GM19438 (cell line): Measurements from ENCODE around the gene RGS14.
"Not testable (repeated sequence)": the region's sequence is repeated elsewhere in the genome, so short reads cannot be mapped to it uniquely, and the experiment has no call there.

Experiments
- ATAC-seq: cut with Tn5 transposase; IDR thresholded peaks from one replicate; pipeline ENCODE4 v1.9.1; 2021; ENCODE audit warnings: low read depth; ENCODE audit not compliant: unreplicated experiment

The RGS14 gene

DNA sequence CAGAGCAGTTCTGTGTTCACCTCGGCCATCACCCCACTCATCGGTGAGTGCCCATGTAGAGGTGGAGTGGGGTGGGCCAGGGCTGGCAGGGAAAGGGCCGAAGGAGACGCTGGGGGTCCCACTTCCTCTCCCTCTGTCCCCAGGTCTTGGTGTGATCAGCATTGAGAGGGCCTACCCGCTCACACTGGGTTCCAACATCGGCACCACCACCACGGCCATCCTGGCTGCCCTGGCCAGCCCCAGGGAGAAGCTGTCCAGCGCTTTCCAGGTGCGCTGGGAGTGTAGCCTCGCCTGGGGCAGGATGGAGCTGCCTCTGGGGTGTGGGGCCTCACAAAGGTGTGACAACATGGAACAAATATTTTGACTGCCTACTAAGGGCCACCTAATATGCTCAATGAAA lies 39.1 kb downstream of the RGS14 start:
- ATAC-seq = no peak

DNA sequence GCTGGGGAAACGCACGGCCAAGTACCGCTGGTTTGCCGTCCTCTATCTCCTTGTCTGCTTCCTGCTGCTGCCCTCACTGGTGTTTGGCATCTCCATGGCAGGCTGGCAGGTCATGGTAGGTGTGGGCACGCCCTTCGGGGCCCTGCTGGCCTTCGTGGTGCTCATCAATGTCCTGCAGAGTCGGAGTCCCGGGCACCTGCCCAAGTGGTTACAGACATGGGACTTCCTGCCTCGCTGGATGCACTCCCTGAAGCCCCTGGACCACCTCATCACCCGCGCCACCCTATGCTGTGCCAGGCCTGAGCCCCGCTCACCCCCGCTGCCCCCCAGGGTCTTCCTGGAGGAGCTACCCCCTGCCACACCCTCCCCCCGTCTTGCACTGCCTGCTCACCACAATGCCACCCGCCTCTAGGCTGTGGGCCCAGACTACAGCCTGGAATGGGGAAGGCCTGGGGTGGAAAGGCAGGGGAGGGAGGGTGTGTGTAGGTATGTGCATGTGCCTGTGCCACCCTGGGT lies 40.2 kb downstream of the RGS14 start:
- ATAC-seq = no peak

DNA sequence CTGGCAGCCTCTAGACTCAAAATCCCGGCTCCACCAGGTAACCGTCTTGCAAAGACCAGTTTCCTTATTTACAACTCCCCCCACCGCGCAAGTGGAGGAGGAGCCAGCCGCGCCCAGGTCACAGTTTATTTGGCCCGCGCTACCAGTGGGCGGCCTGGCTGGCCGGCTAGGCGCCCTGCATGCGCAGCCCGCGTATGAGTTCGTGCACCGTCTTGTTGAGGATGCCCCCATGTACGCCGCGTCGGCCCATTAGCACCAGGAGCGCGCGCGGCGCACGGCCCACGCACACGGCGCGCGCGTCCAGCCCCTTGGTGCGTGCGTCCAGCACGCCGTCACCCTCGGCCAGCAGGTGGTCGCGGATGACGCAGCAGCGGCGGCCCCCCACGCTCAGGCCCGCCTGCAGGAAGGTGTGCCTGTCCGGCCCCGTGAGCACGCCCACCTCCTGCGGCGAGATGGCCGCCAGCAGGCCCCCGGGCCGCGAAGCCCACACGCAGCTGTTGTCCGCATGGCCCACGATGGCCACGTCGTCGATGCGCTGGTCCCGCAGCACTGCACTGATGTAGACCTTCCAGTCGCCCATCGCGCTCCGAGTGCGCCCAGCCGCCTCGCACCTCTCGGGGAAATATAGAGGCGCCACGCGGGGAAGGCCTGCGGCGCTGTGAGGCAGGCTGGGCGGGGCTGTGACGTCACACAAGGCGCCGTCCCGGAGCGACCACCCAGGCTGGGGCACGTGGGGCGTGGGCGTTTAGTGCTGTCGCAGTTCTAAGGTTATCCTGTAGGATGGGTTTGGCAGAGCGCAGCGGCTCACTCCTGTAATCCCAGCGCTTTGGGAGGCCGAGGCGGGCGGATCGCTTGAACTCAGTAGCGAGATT lies 42.5 kb downstream of the RGS14 start, which contains the start of gene PFN3:
PFN3 (minus strand) TSS at position 665 of the 872 bp plus-strand sequence; CDS start at position 580, 85 bp downstream.
- ATAC-seq = no peak

DNA sequence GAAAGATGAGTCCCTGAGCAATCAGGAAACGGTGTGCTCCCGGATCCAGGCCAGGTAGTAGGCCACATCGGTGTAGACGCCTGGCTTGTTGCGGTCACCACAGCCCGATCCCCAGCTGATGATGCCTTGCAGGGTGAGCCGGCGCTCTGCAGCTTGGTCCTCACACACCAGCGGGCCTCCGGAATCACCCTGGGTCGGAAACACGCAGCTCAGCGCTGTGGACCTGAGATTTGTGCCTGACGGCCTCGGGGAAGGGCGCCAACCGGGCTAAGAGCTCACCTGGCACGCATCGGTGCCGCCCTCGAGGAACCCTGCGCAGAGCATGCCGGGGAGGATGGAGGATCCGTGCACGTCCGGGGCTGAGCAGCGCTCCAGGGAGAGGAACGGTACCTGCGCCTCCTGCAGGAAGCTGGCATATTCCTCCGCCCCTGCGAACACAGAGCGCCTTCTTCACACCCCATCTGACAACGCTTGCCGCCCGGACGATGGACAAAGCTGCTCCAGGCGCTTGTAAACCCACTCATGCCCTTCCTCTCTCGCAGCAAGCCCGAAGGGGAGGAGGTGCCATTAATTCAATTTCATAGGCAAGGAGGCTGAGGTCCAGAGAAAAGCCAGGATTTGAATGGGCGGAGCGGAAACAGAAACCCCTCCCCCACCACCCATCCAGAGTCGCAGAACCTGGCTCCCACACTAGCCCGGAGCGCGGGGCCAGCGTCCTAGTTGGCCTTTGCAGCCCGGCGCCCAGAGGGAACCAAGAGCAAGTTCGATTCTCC lies 44.7 kb downstream of the RGS14 start:
- ATAC-seq = no peak

DNA sequence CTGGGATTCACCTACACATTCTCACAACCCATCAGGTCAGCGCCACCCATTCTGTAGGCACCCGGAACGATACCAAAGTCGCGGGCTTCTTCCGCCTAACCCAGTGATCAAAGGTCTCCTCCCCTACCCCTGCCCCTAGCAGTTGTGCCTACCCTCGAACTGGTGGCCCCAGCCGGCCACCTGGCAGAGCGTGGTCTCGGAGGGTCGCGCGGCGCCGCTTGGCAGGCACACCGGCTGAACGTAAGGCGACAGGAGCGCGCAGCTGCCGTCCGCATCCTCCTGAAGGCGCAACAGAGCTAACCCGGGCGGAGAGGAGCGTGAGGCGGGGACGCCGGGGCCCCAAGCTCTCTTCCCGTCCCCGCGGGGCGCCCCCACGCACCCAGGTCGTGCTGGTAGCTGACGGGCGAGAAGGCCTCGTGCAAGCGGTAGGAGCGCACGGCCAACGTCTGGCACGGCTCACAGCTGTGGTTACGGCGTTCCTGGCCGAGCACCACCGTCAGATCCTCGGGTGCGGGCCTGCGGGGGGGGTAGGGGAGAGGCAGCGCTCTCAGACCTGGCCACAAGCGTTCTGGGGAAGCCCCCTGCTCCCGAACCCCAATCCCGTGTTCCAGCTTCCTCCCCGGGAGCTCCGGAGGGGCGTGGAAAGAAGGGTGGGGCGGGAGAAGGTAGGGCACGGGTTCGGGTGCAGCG lies 45.5 kb downstream of the RGS14 start:
- peak; percentile 21 for ATAC-seq

DNA sequence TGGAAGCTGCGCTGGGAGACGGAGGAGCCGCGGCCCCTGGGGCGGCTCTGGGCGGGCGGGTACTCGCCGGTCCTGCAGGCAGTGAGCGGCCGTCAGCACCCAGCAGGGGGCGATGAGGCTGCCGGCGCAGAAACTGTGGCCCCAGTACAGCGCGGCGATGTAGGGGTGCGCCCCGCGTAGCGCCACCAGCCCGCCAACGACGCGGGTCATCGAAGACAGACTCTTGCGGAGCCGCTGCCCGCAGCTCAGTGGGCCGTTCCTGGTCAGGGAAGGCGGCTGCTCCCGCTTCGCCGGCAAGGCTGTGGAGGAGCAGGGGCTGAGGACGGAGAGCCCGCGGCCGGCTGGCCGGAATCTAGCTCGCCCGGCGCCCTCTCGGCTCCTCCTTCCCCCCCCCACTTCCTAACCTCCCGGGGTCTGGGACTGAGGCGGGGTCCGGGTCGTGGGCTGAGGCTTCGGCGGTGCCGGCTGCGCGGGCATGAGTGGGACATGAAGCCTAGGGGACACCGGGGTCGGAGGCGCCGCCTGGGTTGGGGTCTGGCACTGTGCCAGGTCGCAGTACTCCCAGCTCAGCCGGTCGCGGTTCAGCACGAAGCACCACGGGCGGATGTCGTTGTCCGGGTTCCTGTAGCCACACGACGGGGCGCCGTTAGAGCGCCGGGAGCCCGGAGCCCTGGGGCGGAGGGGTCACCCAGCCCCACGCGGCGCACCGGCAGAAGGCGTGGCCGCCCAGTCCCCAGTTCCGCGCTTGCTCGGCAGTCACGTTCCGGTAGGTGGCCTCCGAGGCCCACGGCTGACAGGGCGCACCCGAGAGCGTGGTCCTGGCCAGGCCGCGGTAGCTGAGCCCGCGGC lies 46.3 kb downstream of the RGS14 start:
- ATAC-seq = peak; percentile 78

DNA sequence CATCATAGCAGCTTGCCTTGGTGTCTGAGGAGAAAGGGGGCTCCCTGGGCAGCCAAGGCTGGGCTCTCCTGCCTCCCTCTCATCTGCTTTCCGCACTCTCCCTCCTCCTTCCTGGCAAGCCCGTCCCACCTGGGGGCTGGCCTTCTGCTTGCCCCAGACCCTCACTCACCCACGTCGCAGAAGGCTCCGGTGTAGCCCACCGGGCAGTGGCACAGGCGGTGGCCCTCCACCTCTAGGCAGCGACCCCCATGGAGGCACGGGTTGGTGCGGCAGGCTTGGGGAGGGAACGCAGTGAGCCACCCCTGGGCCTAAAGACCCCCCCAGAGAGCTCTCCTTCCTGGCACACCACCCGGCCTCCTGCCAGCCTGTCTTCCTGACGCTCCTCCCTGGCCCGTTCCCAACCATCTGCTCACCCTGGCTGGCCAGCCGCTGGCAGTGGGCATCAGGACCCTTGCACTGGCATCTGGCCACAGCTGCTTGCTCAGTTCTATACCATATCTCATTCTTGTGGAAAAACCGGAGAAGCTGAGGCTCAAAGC lies 47.0 kb downstream of the RGS14 start:
- ATAC-seq = no peak

DNA sequence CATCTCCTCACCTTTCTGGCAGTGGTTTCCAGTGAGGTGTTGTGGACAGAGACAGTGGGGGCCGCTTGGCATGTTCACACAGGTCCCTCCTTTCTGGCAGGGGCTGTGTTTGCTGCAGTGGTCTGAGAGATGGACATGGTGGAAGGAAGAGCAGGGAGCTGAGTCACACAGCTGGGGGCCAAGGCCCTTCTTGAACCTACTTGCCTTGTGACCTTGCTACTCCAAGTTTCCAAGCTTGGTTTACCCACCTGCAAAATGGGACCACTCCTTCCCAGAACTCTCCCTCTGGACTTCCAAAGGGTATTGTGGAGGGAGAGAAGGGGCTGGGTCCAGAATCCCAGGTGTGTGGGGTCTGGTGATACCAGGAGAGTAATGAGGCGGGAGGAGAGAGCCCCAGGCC lies 47.6 kb downstream of the RGS14 start:
- ATAC-seq = no peak

DNA sequence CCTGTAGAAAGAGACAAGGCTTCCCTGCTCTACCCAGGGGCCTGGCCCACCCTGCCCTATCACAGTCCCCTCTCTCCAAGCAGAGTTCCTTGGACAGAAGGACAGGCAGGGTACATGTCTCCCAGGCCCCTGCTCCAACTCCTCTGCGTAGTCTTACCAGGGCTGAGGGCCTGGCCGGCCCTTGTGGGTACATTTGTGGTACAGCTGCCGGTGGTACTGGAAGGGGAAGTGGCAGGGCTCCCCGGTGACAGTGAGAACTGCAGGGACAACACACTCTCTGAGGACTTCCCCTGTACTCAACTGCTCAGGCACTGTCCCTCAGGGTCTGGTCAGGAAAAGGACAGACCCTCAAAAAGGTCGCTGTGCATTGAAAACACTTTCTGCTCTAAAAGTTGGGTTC lies 48.1 kb downstream of the RGS14 start:
- no peak for ATAC-seq

DNA sequence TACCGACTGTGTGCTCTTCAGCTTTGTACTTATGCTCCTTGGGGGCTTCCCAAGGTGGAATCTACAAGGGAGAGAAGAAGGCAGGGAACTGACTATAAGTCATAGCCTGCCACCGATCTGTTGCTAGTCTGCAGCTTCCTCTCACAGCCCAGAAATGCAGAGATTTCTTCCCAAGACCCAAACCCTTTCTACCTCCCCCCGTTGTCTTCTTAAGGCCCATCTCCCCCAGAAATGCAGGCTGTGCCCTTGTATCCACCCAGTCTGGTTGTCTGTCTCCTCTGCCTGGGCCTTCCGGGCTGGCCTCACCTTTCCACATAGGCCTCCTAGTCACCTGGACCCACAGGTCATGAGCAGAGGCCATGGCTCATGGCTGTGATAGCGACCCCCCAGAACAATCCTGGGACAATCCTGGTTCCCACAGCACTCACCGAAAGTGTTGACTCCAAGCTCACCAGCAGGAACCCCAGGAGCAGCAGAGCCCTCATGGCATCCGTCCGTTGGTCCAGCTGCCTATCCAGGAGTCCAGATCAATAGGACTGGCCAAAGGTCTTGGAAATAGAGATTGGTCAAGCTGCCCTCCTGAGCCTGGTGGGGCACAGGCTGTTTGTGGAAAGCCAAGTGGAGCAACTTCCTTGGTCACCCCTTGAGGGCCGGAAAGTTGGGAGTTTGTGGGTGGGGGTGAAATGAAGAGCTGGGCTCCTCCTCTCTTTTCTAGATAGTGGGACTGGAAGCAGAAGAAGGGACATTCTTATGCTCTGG lies 51.5 kb downstream of the RGS14 start, which contains the start of gene F12:
F12 (minus strand) TSS at position 522 of the 759 bp plus-strand sequence; CDS start at position 485, 37 bp downstream.
- no peak for ATAC-seq

DNA sequence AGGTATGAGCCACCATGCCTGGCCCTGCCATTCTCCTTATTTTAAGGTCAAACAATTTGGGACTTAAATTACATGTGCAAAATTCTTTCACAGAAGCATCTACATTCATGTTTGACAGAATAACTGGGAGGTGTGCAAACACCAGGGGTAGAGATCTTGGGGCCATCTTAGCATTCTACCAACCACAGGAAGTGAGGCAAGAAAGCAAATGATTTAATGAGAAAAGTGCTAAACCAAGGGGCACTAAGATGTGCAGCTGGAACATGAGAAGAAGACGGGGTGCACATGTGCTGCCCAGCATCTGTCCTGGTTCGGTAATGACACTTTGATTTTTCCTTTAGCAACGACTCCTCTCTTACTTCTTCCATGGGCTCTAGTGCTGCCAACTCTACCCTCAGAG lies 52.9 kb downstream of the RGS14 start:
- no peak for ATAC-seq

DNA sequence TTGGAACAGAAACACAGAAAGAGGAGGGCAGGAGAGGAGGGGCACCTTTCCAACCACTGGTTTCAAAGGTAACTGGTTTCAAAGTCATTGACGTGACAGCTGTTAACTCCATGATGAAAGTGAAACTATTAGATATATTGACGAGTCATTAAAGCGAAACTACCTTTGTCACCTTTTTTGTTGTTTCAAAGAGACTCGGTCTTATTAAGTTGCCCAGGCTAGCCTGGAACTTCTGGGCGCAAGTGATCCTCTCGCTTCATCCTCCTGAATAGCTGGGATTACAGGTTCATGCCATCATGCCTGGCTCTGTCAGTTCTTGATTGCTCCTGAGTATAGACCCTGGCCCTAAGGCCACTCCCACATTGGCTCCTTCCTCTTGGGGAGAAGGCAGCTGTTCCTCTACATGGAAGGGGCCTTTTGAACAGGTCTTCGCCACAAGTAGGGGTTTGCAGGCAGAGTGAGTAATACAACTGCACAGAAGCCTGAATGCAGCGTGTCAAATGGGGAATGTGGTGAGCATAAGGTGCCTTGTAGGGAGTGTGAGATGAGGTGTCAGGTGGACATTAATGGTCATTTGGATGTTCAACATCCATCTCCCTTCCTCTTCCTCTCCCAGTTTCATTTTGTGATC lies 55.0 kb downstream of the RGS14 start:
- peak; percentile 73 for ATAC-seq

DNA sequence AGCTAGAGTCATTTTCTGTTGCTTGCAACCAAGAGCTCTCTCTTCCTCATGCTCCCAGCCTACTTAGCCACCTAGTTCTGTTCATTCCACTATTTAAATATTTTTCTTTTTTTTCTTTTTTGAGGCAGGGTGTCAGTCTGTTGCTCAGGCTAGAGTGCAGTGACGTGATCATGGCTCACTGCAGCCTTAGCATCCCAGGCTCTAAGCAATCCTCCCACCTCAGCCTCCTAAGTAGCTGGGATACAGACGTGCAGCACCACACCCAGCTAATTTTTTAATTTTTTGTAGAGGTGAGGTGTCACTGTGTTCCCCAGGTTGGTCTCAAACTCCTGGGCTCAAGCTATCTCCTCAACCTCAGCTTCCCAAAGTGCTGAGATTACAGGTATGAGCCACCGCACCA lies 56.8 kb downstream of the RGS14 start:
- ATAC-seq = no peak

DNA sequence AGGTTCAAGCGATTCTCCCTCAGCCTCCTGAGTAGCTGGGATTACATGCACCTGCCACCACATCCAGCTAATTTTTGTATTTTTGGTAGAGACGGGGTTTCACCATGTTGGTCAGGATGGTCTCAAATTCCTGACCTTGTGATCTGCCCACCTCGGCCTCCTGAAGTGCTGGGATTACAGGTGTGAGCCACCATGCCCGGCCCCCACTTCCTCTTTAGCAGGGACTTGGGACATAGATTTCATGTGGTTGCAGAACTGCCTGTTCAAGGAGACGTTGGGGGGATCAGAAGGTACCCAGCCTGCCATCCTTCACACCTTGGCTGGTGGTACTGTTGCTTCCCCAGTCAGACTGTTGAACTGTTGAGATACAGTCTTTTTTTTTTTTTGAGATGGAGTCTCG lies 59.4 kb downstream of the RGS14 start:
- ATAC-seq = not testable (repeated sequence)

DNA sequence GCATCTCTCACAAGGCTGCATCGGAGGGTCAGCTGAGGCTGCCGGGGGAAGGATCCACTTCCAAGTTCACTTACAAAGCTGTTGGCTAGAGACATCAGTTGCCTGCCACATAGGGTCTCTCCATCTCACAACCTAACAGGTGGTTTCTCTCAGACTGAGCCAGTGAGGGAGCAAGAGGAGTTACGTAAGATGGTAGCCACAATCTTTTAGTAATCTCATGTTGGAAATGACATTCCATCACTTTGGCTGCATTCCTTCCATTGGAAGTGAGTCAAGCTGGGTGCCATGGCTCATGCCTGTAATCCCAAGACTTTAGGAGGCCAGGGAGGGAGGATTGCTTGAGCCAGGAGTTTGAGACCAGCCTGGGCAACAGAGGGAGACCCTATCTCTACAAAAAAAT lies 61.3 kb downstream of the RGS14 start:
- ATAC-seq = no peak

DNA sequence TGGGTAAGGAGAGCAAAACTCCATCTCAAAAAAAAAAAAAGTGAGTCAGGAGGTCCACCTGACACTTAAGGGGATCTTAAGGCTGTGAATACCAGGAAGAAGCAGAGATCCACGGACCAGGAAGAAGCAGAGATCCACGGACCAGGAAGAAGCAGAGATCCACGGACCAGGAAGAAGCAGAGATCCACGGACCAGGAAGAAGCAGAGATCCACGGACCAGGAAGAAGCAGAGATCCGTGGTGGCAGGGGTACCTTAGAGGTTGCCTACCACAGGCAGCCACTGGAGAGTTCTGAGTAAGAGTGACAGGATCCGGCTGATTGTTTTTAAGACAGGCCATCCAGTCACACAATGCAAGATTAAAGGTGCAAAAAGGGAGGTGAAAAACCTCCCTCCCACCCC lies 62.7 kb downstream of the RGS14 start:
- ATAC-seq = not testable (repeated sequence)

DNA sequence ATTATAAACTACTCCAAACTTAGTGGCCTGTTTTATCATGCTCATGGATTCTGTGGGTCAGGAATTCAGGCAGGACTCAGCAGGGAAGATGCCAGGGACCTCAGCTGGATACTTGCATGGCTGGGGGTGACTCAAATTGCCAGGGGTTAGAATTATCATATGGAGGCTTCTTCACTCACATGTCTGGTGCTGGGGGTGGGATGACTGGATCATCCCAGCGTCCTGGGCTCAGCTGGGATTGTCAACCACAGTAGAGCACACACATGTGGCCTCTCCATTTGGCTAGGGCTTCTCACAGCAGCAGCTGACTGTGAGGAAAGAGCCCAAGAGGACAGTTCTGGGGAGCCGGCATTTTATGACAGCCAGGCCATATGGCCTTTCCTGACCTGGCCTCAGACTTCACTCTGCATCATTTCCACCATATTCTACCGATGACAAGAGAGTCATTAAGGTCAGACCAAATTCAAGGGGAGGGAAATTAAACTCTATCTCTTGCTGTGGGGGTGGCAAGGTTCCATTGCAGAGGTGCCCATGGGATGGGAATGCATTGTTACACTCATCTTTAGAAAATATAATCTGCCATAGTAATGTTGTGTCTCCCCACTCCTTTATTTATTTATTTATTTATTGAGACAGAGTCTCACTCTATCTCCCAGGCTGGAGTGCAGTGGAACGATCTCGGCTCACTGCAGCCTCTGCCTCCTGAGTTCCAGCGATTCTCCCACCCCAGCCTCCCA lies 63.5 kb downstream of the RGS14 start:
- no peak for ATAC-seq
